T-helper 2 cell treated with Interferon-gamma antibody and Interleukin-4, amounts not matched to agents 100 ng/mL and 5 ng/mL, for 36 hours (primary cell): ENCODE data around the gene TARDBP. TPM values are rescaled to one million over a fixed set of nuclear protein-coding genes. Genes with fewer than 3 reads are reported as not detected.
"Not testable (repeated sequence)": the region's sequence is repeated elsewhere in the genome, so short reads cannot be mapped to it uniquely, and the experiment has no call there.

ENCODE experiments used
- intact Hi-C: fragments of 100-400 bp; cut with micrococcal nuclease; formaldehyde crosslinking; loops from one replicate; pipeline ENCODE4 v1.15.1; 2023
- total RNA-seq: library from RNA; stranded (reverse); gene quantifications from 2 replicates; pipeline ENCODE4 v1.2.3, GENCODE V29; 2022

TARDBP gene
- total RNA-seq, 1 donor from 2014 or later = 190 TPM

DNA sequence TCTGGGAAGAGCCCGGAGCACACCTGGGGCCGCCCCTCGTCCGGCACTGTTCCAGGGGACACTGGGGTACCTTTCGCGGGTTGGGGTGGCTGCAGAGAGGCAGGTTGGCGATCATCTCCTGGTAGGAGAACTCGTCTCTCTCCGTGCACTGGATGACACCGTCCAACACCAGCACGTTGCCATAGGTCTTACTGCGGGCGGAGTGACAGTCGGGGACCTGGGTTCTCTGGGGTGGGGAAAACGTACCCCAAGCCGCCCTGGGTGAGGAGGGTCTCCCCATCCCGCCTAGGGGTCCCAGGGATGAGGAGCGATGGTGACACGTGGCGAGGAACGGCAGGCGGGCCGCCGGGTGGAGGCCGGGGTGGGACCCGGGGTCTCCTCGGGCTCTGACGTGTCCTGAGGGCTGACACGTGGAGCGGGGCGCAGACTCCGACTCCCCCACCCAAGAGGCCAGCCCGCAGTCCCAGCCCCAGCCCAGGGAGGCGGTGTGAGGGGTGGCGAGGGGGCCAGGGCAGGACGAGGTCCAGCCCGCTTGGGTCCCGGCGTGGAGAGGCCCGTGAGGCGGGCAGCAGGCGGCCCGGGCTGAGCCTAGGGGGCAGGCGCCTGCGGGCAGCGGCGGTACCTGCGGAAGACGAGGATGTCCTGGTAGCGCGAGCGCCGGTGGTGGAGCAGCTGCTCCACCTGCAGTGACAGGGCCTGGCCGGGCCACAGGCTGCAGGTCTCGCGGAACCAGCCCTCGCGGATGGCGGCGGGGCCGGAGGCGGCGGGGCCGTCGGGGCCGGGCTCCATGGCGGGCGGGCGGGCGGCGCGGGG lies 46.9 kb downstream of the TARDBP start:
- intact Hi-C loops = no loop called here

DNA sequence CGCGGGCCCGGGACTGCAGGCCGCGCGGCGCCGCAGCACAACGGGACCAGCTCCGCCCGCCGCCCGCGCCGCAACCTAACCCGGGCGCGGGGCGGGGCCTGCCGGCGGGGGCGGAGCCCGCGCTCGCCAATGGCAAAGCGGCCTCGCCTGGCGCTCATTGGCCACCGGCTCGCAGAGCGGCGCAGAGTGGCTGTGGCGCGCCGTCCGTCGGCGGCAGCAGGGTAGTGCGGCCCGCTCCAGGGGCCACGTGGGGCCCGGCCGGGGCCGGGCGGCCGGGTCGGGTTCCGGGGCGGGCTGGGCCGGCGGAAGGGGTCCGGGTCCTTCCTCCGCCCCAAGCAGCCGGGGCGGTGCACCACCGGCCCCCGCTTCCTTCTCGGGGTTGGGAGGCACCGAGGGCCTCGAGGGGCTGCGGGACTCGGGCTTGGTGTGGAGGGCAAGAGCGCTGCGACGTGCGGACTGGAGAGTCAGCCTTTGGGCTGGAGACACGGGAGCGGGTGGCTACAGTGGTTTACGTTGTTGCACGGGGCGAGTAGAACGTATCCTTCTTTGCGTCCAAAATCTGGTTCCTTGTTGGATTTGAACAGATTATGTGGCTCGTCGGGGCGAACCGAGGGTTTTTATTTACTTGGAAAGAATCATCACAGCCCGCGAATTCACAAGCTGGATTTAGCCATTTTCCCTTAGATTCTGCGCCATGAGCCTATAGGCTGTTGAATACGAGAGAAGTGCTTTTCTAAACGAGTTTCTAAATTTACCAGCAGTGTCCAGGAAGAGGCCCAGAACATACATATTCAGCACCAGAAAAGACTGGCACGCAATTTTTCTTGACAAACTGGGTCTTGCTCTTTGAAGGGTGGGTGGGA lies 47.7 kb downstream of the TARDBP start, which contains the start of gene SRM:
Gene SRM, minus strand, starts transcription at position 51 of the 863 bp plus-strand sequence. CDS start 75 bp downstream, outside the sequence.
- intact Hi-C loops = loop anchor here (1.0 to 5.0 kb wide), 3 partner anchors 23 to 742 kb away; partner anchors contain the start of gene EXOSC10

GRCh38 chr1:11061652-11062365 lies 49.4 kb downstream of the TARDBP start:
- intact Hi-C loops = loop anchor here (2.0 to 5.0 kb wide), 2 partner anchors 37 to 740 kb away; partner anchors contain the start of gene EXOSC10

- intact Hi-C loops = loop anchor here (5.0 kb wide), 1 partner anchor 739 kb away; no protein-coding TSS in a partner anchor
Observed at GRCh38 chr1:11062965-11063401, 50.5 kb downstream of the TARDBP start.

GRCh38 chr1:11063937-11064537 lies 51.6 kb downstream of the TARDBP start:
- intact Hi-C loops = loop anchor here (5.0 kb wide), 1 partner anchor 738 kb away; no protein-coding TSS in a partner anchor

DNA sequence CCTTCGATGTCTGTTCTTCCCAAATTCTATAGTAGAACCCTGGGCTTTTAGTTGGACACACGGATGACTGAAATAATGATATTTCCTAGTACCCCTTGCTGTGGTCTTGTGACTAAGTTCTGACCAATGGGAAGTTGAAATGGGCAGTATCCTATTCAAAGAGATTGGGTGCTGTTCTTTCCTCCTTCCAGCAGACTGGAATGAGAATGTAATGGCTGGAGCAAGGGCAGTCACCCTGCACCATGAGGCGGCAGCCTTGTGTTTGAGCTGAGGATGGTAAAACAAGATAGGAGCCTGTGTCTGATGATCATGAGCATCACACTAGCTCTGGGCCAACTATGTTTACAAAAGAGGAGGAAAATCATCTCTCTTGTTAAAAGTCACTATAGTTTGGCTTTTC lies 52.5 kb downstream of the TARDBP start:
- intact Hi-C loops = loop anchor here (5.0 kb wide), 1 partner anchor 737 kb away; no protein-coding TSS in a partner anchor

- intact Hi-C loops = no loop called here
Observed at GRCh38 chr1:11065796-11066195, 53.3 kb downstream of the TARDBP start.

- intact Hi-C loops = no loop called here
Observed at GRCh38 chr1:11067716-11068599, 55.5 kb downstream of the TARDBP start.

GRCh38 chr1:11068600-11069473 lies 56.4 kb downstream of the TARDBP start:
- intact Hi-C loops = no loop called here

- intact Hi-C loops = no loop called here
Observed at GRCh38 chr1:11070876-11071275, 58.4 kb downstream of the TARDBP start.

DNA sequence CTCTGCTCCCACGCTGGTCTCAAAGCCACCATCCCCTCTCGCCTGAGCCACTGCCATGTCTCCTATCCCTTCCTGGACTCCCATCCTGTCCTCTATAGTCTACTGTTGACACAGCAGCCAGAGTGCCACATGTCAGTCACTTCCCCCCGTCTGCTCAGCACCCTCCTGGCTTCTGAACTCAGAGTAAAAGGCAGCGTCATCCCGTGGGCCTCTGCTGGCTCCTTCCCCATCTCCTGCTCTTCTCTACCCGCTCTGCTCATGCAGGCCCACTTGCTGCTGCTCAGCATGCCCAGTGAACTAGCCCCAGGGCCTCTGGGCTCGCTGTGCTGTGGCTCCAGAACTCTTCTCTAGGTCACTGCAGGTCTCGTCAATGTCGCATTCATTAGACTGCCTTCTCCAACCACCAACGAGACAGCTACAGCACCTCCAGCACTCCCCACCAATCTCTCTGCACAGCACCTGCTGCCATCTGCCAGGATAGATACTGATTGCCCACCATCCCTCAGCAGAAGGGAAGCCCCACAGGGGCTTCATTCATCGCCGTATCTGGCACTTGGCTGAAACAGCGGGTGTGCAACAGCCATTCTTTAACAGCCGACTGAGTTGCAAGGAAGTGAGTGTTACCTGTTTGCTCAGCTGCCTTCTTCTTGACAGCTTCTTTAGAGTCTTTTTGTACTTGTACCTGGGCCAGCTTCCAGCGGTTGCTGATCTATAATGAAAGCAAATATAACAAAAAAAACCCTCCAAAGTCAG lies 59.2 kb downstream of the TARDBP start:
- intact Hi-C loops = no loop called here

DNA sequence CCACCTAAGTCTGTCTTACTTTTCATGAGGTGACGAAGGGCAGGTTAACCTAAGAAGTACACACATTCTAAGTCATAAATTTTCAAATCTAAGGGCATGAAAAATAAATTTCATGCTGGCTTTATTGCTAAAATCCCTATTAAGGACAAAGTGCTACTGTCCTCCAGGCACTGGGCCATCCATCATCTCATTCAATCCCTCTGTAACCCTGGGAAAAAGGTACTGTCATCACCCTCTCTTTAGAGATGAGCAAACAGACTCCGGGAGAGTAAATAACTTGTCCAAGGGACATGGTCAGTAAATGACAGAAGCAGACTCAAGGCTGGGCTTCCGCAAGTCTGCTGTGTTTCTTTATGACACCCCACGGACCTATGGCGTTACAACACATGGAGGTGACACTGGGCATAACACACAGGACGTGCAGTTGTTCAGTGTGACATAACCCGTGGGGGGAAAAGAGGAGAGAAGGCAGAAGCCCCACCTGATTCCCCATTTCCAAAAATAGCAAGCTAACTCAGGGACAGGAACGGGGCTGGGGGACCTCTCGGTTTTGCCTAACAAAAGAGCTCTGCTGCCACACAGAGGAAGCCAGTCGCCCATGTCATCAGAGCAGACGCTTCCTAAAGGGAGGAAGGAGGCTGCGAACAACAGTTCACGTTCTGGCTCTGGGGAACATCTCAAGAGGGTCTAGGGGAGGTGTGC lies 59.9 kb downstream of the TARDBP start:
- intact Hi-C loops = no loop called here

- intact Hi-C loops = not testable (repeated sequence)
Observed at GRCh38 chr1:11073398-11073797, 60.9 kb downstream of the TARDBP start.
